SJCRH30 (cell line): ENCODE results near the gene ZBTB7B. TPM values are rescaled to one million over a fixed set of nuclear protein-coding genes. Genes with fewer than 3 reads are reported as not detected.

Experiments
- DNase-seq, 2 experiments: peaks; one replicate each; pipeline ENCODE4 v3.0.0-alpha.2; 2015 to 2020
- H3K27ac ChIP-seq: fragments of 250-450 bp; sonication (Bioruptor Pico); 2 replicates; pipeline ENCODE4 v1.5.1; 2020; ENCODE audit warnings: mild to moderate bottlenecking, moderate library complexity
- H3K27me3 ChIP-seq: fragments of 250-450 bp; sonication (Bioruptor Pico); 2 replicates; pipeline ENCODE4 v1.5.1; 2020; ENCODE audit warnings: mild to moderate bottlenecking, moderate library complexity
- H3K36me3 ChIP-seq: fragments of 250-450 bp; sonication (Bioruptor Pico); 2 replicates; pipeline ENCODE4 v1.5.1; 2020; ENCODE audit warnings: mild to moderate bottlenecking, moderate library complexity
- H3K4me1 ChIP-seq: fragments of 250-450 bp; sonication (Bioruptor Pico); 2 replicates; pipeline ENCODE4 v1.5.1; 2020; ENCODE audit warnings: mild to moderate bottlenecking, moderate library complexity
- H3K4me3 ChIP-seq: fragments of 250-450 bp; sonication (Bioruptor Pico); 2 replicates; pipeline ENCODE4 v1.5.1; 2020; ENCODE audit warnings: mild to moderate bottlenecking, moderate library complexity
- H3K9me3 ChIP-seq: fragments of 250-450 bp; sonication (Bioruptor Pico); replicated peaks from 2 replicates; pipeline ENCODE4 v1.5.1; 2020; ENCODE audit warnings: mild to moderate bottlenecking, moderate library complexity
- total RNA-seq: library from RNA; depleted of rRNA; stranded (reverse); fragments of >200 nt; shearing (Covaris generic); gene quantifications from 2 replicates; pipeline ENCODE4 v1.2.3, GENCODE V29; 2014

The ZBTB7B gene
- total RNA-seq, 1 experiment from 2014 or later, result 5.6 TPM

DNA sequence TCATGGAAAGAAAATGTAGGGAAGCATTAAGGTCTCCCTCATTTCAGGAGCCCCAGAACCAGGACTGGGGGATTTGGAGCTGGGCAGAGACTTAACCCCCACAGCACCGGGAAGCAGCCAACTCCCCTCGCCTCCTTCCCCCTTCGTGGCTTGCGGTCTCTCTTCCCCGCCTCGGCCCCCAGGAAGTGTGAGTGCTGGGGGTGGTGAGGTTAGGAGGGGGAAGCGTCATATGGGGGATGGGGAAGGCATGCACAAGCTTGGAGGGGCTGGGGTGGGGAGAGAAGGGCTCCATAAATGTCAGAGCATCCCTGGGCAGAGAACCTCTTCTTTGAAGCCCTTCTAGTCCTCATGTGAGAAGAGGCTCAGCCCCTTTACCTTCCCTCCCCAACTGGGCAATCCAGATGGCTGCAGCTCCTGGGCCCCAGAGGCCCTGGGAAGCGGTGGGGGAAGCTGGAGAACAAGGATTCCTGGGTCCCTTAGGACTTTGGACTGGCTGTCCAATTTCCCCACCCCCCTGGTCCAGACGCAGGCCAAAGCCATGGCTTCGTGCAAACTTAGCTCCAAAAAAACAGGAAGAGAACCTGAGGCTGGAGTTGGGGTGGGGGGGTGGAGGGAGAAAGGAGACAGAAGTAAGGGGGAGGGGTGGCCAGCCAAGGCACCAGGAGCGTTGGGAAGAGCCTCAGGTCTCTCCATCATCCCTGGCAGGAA, 7.8 kb downstream of the ZBTB7B start:
- H3K4me3 ChIP-seq, result no peak overlapping the region
- H3K4me1 ChIP-seq, result no peaks in the 10 kb centered on the region
- H3K9me3 ChIP-seq, result no peaks in the 10 kb centered on the region
- no peak for DNase-seq
- no peak overlapping the region for H3K27ac ChIP-seq
- H3K27me3 ChIP-seq, result no peaks in the 10 kb centered on the region
- no peaks in the 10 kb centered on the region for H3K36me3 ChIP-seq

DNA sequence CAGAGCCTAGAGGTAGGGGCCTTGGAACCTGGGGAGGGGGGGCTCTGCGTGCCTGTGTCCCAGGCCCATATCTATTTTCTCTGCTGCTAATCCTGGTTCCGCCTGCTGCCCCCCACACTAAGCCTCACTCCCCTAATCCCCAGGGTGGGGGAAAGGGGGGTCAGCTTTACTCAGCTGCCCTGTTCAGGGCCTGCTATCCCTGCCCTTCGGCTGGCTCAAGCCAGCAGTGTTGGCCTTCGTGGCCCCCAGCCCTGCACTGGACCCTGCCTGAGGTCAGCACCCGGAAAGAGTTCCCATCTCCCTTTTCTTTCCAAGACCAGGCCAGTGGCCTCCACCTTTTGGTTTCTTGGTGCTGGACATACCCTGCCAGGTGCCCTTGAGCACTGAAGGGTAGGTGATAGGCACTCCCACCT, 8.4 kb downstream of the ZBTB7B start:
- Histone ChIP-seq H3K9me3 (no peaks in the 10 kb centered on the region), H3K4me1 (no peaks in the 10 kb centered on the region), H3K27me3 (no peaks in the 10 kb centered on the region), H3K27ac (no peak overlapping the region), H3K4me3 (no peak overlapping the region), H3K36me3 (no peaks in the 10 kb centered on the region)
- DNase-seq, result no peak

DNA sequence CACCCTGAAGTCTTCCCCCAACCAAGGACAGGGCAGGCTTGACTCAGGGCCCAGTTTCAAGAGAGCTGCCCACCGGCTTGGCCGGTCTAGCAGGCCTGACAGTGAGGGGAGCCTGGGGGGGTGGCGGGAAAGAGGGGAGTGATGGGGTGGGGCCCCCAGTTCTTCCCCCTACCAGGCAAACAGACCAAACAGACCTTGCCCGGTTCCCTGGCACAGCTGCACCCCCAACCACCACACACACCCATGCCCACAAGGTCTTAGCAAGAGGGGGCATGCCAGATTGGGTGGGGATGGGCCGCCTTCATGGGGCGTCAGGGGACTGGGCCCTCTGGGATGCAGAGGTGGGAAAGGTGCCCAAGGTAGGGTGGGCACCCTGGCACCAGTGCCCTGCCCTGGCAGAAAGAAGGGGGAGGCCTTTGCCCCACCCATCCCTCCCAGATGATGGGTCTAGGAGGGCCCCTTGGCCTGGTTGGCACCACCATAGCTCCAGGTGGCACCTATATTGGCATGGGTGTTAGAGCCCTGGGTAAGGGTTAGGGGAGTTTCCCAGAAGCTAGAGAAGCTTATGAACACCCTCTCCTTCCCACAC, 8.9 kb downstream of the ZBTB7B start:
- H3K4me1 ChIP-seq, result peaks cover 1% of the 10 kb centered on the region; the same call in 1 of the 2 replicates
- no peak overlapping the region for H3K27ac ChIP-seq
- H3K27me3 ChIP-seq, result no peaks in the 10 kb centered on the region
- H3K36me3 ChIP-seq, result no peaks in the 10 kb centered on the region
- H3K4me3 ChIP-seq, result no peak overlapping the region
- H3K9me3 ChIP-seq, result no peaks in the 10 kb centered on the region
- no peak for DNase-seq

DNA sequence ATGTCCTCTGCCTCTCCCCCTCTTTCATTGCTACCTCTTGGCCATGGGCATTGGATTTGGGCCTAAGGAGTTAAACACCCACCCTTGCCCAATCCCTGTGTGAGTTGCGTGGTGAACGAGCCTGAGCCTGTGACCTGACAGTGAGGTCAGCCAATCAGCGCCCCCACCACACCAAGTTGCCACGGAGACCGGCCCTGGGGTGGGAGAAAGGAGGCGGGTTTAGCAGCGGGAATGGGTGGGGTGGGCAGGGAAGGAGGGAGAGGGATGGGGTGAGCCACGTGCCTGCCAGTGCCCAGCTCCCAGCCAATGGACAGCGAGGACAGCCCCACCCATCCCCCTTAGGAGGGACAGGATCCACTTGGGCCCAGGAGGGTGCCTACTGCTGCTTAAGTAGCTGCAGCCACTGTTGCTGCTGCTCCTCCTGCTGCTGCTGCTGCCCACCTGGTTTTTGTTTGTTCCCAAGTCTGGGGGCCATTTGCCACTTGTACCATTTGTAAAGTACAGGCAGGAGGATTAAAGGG, 9.5 kb downstream of the ZBTB7B start:
- peak; percentile 50 to 53 for DNase-seq
- Histone ChIP-seq H3K36me3 (no peaks in the 10 kb centered on the region), H3K4me3 (no peak overlapping the region), H3K9me3 (no peaks in the 10 kb centered on the region), H3K27me3 (no peaks in the 10 kb centered on the region), H3K27ac (no peak overlapping the region), H3K4me1 (peaks cover 6% of the 10 kb centered on the region)

DNA sequence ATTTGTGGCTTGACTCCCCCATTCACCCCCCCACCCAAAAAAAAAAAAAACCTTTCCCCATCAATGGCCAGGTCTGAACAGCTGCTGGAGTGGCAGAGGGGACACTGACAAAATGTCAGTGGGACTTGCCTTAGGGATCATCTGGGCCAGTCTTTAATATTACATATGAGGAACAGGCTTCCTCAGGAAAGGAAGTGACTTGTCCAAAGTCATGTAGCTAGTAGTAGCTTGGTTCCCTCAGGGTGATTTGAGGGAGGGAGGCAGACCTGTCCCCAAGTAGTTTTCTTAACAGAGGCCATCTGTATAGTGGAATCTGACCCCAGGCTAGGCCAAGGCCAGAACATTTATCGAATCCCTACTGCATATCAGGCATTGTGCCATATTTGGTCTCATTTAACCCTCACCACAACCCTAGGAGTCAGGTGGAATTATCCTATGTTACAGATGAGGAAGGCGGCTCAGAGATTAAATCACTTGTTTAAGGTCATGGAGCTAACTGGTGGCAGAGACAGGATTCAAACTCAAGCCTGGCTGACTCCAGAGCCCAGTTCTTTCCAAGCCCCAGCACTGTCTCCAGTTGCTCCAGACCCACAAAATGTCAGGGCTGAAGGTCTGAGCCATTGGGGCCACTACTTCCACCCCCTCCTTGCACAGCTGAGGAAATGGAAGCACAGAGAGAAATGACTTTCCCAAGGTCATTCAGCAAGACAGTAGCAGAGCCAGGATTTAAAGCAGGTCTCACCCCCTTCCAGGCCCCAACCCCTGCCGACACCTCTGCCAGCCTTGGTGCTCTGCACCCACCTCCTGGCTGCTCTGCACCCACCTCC, 10.4 kb downstream of the ZBTB7B start:
- Histone ChIP-seq H3K4me3 (no peak overlapping the region), H3K36me3 (no peaks in the 10 kb centered on the region), H3K9me3 (no peaks in the 10 kb centered on the region), H3K27me3 (no peaks in the 10 kb centered on the region), H3K4me1 (peaks cover 6% of the 10 kb centered on the region), H3K27ac (no peak overlapping the region)
- DNase-seq, result no peak

DNA sequence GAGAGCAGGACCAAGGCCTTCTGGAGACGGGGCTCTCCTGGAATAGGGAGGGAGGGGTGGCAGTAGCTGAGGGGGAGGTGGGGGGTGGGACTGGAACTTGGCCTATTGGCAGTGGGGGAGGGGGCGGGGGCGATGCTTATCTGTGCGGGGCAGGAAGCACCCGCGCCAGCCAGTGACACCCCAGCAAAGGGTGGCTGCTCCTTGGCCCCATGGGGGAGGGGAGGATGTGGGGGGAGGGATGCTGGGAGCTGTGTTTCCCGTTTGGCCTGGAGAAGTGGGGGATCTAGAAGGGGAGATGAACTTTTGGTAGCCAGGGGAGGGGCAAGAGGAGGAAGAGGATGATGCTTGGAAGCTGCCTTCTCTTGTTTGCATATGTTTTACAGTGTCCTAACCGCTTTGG, 11.0 kb downstream of the ZBTB7B start:
- Histone ChIP-seq H3K27me3 (no peaks in the 10 kb centered on the region), H3K4me3 (no peak overlapping the region), H3K27ac (no peak overlapping the region), H3K9me3 (no peaks in the 10 kb centered on the region), H3K36me3 (no peaks in the 10 kb centered on the region), H3K4me1 (peaks cover 6% of the 10 kb centered on the region)
- DNase-seq, result no peak

DNA sequence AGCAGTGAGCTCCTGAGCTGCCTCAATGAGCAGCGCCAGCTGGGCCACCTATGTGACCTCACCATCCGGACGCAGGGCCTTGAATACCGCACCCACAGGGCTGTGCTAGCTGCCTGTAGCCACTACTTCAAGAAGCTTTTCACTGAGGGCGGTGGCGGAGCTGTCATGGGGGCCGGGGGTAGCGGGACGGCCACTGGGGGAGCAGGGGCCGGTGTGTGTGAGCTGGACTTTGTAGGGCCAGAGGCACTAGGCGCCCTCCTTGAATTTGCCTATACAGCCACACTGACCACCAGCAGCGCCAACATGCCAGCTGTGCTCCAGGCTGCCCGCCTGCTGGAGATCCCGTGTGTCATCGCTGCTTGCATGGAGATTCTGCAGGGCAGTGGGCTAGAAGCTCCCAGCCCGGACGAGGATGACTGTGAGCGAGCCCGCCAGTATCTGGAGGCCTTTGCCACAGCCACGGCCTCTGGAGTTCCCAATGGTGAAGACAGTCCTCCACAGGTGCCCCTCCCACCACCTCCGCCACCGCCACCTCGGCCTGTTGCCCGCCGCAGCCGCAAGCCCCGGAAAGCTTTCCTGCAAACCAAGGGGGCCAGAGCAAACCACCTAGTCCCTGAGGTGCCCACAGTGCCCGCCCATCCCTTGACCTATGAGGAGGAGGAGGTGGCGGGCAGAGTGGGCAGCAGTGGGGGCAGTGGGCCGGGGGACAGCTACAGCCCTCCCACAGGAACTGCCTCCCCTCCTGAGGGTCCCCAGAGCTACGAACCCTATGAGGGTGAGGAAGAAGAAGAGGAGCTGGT, 12.3 kb downstream of the ZBTB7B start:
- DNase-seq, result no peak
- Histone ChIP-seq H3K4me3 (no peak overlapping the region), H3K27ac (no peak overlapping the region), H3K27me3 (no peaks in the 10 kb centered on the region), H3K9me3 (no peaks in the 10 kb centered on the region), H3K36me3 (no peaks in the 10 kb centered on the region), H3K4me1 (peaks cover 6% of the 10 kb centered on the region)

DNA sequence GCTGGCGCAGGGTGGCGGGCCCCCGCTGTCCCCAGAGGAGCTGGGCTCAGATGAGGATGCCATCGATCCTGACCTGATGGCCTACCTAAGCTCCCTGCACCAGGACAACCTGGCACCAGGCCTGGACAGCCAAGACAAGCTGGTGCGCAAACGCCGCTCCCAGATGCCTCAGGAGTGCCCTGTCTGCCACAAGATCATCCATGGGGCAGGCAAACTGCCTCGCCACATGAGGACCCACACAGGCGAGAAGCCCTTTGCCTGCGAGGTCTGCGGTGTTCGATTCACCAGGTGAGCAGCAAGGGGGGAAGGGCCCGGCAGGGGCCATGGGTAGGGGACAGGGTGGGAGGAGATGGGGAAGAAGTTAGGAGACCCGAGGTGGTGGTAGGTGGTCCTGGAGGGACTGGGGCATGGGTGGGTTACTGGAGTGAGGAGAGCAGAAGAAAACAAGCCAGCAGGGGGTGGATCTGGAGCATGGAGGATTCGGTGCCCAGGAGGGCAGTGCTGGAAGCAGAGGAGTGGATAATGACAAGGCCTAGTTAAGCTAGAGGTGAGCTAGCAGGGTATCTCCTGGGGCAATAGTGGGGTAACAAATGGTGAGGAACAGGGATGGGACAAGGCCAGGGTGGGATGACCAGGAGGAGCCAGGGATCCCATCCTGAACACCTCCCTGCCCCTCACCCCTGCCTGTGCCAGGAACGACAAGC, 13.1 kb downstream of the ZBTB7B start:
- H3K27ac ChIP-seq, result no peak overlapping the region
- H3K27me3 ChIP-seq, result no peaks in the 10 kb centered on the region
- DNase-seq, result no peak
- no peaks in the 10 kb centered on the region for H3K36me3 ChIP-seq
- H3K9me3 ChIP-seq, result no peaks in the 10 kb centered on the region
- H3K4me1 ChIP-seq, result peaks cover 6% of the 10 kb centered on the region
- H3K4me3 ChIP-seq, result no peak overlapping the region

DNA sequence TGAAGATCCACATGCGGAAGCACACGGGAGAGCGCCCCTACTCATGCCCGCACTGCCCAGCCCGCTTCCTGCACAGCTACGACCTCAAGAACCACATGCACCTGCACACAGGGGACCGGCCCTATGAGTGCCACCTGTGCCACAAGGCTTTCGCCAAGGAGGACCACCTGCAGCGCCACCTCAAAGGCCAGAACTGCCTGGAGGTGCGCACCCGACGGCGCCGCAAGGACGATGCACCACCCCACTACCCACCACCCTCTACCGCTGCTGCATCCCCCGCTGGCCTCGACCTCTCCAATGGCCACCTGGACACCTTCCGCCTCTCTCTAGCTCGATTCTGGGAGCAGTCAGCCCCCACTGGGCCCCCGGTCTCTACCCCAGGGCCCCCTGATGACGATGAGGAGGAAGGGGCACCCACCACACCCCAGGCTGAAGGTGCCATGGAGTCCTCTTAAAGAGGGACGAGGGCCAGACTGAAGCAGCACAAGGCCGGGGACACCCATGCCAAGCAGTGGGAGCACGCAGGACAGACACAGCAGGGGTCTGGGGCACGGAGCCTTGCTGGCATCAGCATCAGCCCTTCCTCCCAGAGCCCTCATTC, 13.7 kb downstream of the ZBTB7B start:
- Histone ChIP-seq H3K9me3 (no peaks in the 10 kb centered on the region), H3K36me3 (no peaks in the 10 kb centered on the region), H3K27me3 (no peaks in the 10 kb centered on the region), H3K27ac (peak overlapping the region; percentile 68; the same call in 1 of the 2 replicates), H3K4me3 (no peak overlapping the region), H3K4me1 (peaks cover 6% of the 10 kb centered on the region)
- no peak for DNase-seq

DNA sequence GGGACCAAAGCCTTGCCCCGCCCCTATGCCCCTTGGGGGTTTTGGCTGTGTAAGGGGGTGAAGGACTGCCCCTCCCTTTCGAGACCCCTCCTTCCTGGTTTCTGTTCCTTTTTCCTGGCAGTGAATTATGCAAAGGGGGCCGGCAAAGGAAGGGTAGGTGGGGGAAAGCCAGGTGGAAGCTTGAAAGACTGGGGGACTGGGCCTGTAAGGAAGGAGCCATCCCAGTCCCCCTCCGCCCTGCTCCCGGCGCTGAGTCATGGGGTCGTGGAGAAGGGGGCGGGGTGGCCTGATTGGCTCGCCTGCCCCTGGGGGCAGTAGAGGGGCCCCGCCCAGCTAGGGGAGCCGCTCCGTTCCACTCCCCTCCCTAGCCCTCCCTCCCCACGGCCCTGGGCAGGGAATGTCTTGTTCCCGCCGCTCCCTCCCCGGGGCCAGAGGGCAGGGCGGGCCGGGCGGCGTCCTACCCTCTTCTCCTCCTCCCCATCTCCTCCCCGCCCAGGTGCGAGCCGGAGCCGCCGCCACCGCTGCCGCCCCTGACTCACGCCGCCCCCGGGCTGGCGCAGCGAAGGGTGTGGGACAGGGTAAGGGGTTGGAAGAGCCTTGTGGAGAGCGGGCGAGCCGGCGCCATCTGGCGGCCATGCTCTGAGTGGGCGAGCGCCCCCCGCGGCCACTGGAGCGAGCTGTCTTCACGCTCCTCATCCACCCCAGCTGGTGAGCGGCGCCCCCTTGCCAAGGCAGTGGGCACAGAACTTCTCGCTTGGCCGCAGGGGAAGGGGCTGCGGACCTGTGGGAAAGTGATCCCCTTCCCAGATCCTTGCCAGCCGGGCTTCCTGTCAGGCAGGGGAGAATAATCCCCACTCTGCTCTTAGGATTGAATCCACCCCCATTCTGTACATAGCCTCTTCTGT, 14.7 kb downstream of the ZBTB7B start:
- H3K27ac ChIP-seq, result peak overlapping the region; percentile 68
- peak overlapping the region; percentile 59 for H3K4me3 ChIP-seq
- DNase-seq, result peak; percentile 93 to 94

DNA sequence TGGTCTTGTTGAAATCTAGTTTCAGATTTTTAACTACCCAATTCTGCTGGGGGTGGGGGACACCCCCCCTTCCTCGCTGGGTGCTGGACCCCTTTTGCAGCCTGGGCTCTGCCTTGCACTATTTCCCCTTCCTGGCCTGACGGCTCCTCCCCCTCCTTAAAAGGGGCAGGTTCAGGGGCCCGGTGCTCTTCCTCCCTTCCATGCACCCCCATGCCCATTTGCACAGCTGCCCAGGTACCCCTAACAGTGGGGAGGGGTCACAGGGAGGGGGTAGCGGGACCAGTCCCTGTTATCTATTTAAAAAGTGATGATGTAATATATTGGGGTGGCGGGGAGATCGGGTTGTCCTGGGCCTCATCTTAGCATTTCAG, 15.3 kb downstream of the ZBTB7B start:
- DNase-seq, result no peak
- no peaks in the 10 kb centered on the region for H3K27me3 ChIP-seq
- H3K27ac ChIP-seq, result no peak overlapping the region
- H3K4me1 ChIP-seq, result peaks cover 6% of the 10 kb centered on the region
- H3K4me3 ChIP-seq, result peak overlapping the region; percentile 59
- H3K9me3 ChIP-seq, result no peaks in the 10 kb centered on the region
- no peaks in the 10 kb centered on the region for H3K36me3 ChIP-seq

More for the DNA sequence above, 14.7 kb downstream of the ZBTB7B start:
- Histone ChIP-seq H3K4me1 (peaks cover 6% of the 10 kb centered on the region), H3K9me3 (no peaks in the 10 kb centered on the region), H3K36me3 (no peaks in the 10 kb centered on the region), H3K27me3 (no peaks in the 10 kb centered on the region)

DNA sequence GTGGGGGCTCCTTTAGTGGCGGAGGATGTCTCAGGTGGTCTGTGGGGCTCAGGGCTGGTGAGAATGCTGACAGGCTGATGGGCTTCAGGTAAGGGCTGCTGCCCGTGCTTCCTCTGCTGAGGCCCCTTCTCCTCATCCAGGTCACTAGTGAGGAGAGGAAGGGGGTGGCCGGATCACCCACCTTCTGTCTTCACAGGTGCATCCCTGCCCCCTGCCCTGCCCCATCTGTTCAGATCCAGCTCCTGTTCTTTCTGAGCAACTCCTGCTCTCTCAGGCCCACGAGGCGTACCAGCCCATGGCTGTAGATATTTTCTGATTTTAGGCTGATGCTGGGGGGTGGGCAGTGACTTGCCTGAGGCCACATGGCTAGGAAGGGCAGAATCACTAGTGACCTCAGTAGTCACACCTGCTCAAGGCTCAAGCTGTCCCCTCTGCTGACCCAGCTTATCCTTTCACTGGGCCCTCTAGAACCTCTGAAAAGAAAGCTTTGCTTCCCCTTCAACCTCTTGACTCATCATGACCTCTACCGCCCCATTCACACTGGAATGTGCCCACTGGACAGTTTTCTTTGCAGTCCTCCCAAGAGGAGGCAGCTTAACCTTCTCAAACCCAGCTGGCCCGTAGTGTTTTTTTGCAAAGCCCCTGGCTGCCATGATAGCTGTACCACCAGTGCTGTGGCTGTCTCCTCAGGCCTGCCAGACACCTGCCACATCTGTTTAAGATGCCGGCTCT, 16.2 kb downstream of the ZBTB7B start:
- Histone ChIP-seq H3K9me3 (no peaks in the 10 kb centered on the region), H3K4me1 (peaks cover 6% of the 10 kb centered on the region), H3K27ac (no peak overlapping the region), H3K4me3 (no peak overlapping the region), H3K36me3 (no peaks in the 10 kb centered on the region), H3K27me3 (no peaks in the 10 kb centered on the region)
- no peak for DNase-seq
